Sciatic nerve (tissue), 2 donors: ENCODE data around the gene ASB11. TPM values are rescaled to one million over a fixed set of nuclear protein-coding genes. Genes with fewer than 3 reads are reported as not detected.

Source experiments
- ATAC-seq: fragments of 200-7000 bp; cut with Tn5 transposase; one replicate; pipeline ENCODE4 v1.9.1; 2020; ENCODE audit warnings: mild to moderate bottlenecking, moderate library complexity
- DNase-seq: peaks from one replicate; pipeline ENCODE4 v3.0.0-alpha.2; 2020; ENCODE audit warnings: low spot score
- intact Hi-C: fragments of 100-400 bp; cut with DNase I; formaldehyde crosslinking; loops from one replicate; pipeline ENCODE4 v1.14.2; 2022
- total RNA-seq: library from RNA; stranded (reverse); fragmentation: NEBNext Ultra II Directional; extraction: Animal tissue kit (Norgen Biotek cat#: 25700); gene quantifications from one replicate; pipeline ENCODE4 v1.2.1, GENCODE V29; 2021
- donor health status: DM: no; HTN: no; CAD: no.
- donor health status: DM: no; HTN: no; CAD: no.

Gene ASB11
- total RNA-seq, 1 donor from 2014 or later = not detected

GRCh38 chrX:15242899-15243555 lies 72.4 kb downstream of the ASB11 start:
- ATAC-seq (no peak), DNase-seq (no peak)
- intact Hi-C loops = no loop called here

- intact Hi-C loops = no loop called here
- no peak for DNase-seq
- ATAC-seq = no peak
Observed at GRCh38 chrX:15241301-15241700, 74.1 kb downstream of the ASB11 start.

GRCh38 chrX:15240414-15240813 lies 75.0 kb downstream of the ASB11 start:
- ATAC-seq = no peak
- DNase-seq = no peak
- intact Hi-C loops = no loop called here

GRCh38 chrX:15236146-15236545 lies 79.3 kb downstream of the ASB11 start:
- no peak for ATAC-seq

GRCh38 chrX:15235001-15235400 lies 80.4 kb downstream of the ASB11 start:
- DNase-seq = no peak
- no peak for ATAC-seq
- intact Hi-C loops = no loop called here

More at GRCh38 chrX:15236146-15236545, 79.3 kb downstream of the ASB11 start:
- intact Hi-C loops = no loop called here
- no peak for DNase-seq

GRCh38 chrX:15233416-15234015 lies 81.9 kb downstream of the ASB11 start:
- ATAC-seq = no peak
- intact Hi-C loops = no loop called here

More at GRCh38 chrX:15233416-15234015, 81.9 kb downstream of the ASB11 start:
- no peak for DNase-seq

Other genes with a start within 250 kb of the ASB11 start
- 1.2 TPM for gene ASB9, start 45.6 kb downstream of the ASB11 start, total RNA-seq
- 11.5 TPM for gene PIGA, start 19.9 kb upstream of the ASB11 start, total RNA-seq
- gene VEGFD, start 68.8 kb upstream of the ASB11 start, total RNA-seq = 4.6 TPM
- 36.1 TPM for gene PIR, start 177.7 kb upstream of the ASB11 start, total RNA-seq
- 4.2 TPM for gene BMX, start 185.2 kb upstream of the ASB11 start, total RNA-seq